HG03159 (cell line): Measurements from ENCODE around the gene NUPR1.
A peak's percentile ranks its signal among the peaks of the same experiment; 100 is the strongest.
"Not testable (repeated sequence)": the region's sequence is repeated elsewhere in the genome, so short reads cannot be mapped to it uniquely, and the experiment has no call there.

Experiments
- ATAC-seq: cut with Tn5 transposase; IDR thresholded peaks from one replicate; pipeline ENCODE4 v1.9.1; 2021; ENCODE audit warnings: mild to moderate bottlenecking, moderate library complexity; ENCODE audit not compliant: unreplicated experiment

Gene NUPR1

DNA sequence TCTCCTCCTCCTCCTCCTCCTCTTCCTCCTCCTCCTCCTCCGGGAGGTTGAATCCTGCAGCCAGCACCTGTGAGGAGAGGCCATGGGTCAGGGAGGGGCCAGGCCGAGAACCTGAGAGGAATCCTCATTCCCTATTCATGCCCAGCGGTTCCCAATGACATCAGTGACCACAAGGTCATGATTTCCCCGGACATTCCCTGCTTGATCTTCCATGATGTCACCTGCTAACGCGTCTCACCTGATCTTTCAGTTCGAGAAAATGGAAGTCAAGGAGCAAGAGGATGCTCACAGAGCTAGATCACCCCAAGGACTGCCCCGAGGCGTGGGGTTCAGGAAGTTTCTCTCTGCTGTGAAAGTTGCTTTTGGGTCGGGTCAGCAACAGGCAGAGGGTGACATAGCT, 38.9 kb downstream of the NUPR1 start:
- ATAC-seq, result no peak

DNA sequence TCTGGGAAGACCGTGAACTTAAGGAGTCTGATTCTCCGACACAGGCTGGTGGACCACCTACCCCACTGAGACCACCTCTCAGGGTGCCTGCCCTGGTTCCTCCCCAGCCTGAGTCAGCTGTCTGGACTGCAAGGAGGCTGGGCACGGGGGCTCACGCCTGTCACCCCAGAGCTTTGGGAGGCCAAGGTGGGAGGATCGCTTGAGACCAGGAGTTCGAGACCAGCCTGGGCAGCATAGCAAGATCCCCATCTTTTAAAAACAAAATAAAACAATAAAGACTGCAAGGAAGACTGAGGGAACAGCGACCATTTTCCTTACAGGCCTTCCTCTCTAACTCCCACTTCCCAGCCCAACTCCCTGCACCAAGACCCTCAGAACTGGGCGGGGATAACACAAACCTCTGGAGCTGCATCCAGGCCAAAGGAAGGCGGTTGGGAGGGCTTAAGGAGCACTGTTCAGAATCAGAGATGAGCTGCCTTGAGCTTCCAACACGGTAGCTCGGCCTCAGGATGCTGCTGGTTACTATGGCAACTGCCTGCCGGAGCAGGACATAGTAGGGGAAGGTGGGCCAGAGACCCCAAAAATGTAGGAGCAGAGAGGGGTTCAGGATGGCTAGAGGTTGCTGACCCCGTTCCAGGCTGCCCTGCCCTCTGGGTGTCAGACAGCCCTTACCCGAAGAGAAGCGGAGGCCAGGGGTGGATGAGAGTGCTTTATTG, 40.0 kb downstream of the NUPR1 start:
- no peak for ATAC-seq

GRCh38 chr16:28497861-28498599, 40.7 kb downstream of the NUPR1 start:
- no peak for ATAC-seq

- ATAC-seq, result no peak
Observed at GRCh38 chr16:28497386-28497785, 41.4 kb downstream of the NUPR1 start.

DNA sequence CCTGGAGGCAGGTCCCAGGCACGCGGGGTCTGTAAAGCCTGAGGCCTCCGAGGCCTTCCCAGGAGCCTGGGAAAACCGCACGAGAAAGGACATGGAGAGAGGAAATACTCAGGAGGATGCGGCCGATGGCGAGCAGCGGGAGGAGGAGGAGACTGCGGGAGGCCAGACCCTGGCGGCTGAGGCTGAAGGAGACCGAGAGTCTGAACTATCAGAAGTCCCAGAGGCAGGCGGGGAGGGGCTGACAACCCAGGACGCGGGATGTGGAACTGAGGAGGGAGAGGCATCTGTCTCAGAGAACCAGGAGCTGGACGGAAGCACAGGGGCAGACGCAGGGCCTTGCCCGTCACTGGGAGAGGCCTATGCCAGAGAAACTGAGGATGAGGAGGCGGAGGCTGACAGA, 41.9 kb downstream of the NUPR1 start:
- no peak for ATAC-seq

DNA sequence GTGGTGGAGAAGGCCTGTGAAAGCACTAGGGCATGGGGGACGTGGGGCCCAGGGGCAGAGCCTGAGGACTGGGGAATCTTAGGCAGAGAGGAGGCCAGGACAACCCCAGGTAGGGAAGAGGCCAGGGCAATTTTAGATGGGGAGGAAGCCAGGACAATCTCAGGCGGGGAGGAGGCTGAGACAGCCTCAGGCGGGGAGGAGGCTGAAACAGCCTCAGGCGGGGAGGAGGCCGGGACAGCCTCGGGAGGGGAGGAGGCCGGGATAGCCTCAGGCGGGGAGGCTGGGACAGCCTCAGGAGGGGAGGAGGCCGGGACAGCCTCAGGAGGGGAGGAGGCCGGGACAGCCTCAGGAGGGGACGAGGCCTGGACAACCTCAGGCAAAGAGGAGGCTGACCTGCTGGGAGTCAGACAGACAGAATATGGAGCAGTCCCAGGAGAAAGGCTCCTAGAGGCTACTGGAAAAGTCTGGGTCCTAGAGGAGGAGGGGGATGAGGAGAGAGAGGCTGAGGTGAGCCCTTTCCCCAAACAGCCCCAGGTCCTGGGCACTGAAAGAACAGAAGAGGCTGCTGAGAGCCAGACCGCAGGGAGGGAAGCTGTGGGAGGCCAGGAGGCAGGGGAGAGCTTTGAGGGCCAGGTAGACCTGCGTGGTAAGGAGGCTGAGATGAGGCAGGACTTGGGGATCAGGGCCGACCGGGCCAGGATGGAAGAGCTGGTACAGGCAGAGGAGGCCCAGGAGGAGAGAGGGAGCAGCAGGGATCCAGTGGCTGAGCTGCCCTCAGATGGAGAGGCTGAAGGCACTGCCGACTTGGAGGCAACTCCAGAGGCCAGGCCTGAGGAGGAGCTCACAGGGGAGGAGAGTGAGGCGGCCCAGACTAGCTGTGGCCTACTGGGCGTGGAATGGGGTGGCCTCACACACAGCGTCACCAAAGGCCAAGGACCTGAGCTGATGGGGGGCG, 42.7 kb downstream of the NUPR1 start:
- no peak for ATAC-seq

GRCh38 chr16:28495098-28495793, 43.5 kb downstream of the NUPR1 start:
- ATAC-seq, result no peak

- ATAC-seq, result peak; percentile 45
Observed at GRCh38 chr16:28494121-28494851, 44.5 kb downstream of the NUPR1 start, which contains the start of gene APOBR. TSS of gene APOBR (plus strand) at chr16:28494643. CDS start at chr16:28494682, 39 bp downstream.

DNA sequence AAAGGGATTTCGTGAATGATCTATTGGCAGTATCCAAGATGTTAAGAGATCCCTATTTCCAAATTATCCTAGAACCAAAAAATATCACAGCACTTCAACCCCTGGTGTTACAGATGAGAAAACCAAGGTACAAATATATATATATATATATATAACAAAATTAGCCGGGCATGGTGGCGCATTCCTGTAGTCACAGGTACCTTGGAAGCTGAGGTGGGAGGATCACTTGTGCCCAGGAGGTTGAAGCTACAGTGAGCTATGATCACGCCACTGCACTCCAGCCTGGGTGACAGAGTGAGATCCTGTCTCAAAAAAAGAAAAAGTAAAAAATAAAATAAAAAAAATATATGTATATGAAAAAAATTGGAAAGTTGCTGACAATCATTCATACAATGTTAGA, 46.3 kb downstream of the NUPR1 start:
- no peak for ATAC-seq

- peak; percentile 74 for ATAC-seq
Observed at GRCh38 chr16:28491970-28492474, 46.8 kb downstream of the NUPR1 start, which contains the start of gene CLN3. TSS of gene CLN3 (minus strand) at chr16:28492074. CDS start at chr16:28491759, 315 bp downstream.

DNA sequence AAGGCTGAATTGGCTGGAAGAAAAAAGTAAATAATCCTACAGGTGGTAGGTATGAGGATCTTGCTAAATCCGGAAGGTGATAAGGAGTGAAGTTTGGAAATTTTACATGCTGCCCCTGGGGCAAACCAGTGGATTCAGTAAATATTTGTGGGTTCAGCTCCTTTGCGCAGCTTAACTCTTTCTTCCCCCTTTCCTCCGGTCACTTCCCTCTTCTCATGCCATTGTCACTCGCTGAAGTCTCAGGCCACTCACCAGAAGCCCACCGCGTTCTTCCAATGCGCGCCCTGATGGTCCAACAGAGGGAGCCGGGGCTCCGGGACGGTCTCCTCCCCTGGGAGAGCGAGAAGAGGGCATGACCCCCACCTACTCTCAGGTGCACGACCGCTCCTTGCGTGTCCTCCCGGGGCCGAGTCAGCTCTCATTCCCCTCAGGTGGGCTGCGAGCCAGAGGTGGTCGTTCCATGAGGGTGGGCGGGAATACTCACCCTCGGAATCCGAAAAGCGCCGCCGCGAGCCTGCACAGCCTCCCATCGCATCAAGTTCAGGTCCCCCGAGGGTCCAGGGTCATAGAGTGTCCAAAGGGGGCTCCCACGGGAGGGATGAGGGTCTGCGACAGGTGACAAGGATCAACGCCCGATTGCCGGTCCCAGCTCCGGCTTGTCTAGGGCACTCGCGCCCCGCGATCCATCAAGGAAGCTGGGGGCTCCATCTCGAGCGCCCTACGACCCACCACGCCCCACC, 47.4 kb downstream of the NUPR1 start:
- no peak for ATAC-seq

DNA sequence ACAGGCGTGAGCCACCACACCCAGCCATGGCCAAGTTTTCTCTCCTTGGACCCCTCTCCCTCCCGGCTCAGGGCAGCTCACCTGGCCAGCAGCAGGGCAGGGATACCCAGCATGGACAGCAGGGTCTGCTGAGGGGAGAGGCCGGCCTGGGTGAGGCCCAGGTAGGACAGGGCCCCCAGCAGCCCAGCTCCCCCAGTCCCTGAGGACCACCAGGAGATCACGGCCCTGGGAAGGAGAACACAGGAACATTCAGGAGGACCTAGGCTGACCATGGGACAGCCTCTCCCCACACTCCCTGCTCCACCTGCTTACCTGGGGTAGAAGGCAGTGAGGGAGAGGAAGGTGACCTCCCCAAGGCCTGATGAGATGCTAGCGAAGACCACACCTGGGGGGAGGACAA, 52.5 kb downstream of the NUPR1 start:
- no peak for ATAC-seq

DNA sequence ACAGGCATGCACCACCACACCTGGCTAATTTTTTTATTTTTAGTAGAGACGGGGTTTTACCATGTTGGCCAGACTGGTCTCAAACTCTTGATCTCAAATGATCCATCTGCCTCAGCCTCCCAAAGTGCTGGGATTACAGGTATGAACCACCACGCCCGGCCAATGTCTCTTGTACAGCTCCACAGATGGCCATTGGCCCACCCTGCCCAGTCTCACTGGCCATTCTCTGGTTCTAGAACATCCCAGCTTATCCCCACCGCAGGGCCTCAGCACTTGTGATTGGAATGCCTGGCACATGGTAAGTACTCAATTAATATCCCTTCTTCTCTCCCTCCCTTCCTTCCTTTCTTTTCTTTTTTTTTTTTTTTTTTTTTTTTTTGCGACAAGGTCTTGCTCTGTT, 55.4 kb downstream of the NUPR1 start:
- ATAC-seq, result not testable (repeated sequence)
